ENCODE results near the gene TMEM59L.
A peak's percentile ranks its signal among the peaks of the same experiment; 100 is the strongest.

The TMEM59L gene

DNA sequence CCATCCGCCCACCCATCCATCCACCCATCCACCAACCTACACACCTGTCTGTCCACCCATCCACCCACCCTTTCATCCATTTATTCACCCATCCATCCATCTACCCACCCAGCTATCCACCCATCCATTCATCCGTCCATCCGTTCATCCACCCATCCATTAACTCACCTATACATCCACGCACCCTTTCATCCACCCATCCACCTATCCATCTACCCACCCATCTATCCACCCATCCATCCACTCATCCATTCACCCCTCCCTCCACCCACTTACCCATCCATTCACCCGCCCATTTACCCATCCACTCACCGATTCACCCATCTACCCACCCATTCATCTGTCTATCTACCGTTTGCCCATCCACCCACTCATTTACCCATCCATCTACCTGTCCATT, 41.8 kb downstream of the TMEM59L start (continued):
- TF ChIP-seq, protein P1, sequence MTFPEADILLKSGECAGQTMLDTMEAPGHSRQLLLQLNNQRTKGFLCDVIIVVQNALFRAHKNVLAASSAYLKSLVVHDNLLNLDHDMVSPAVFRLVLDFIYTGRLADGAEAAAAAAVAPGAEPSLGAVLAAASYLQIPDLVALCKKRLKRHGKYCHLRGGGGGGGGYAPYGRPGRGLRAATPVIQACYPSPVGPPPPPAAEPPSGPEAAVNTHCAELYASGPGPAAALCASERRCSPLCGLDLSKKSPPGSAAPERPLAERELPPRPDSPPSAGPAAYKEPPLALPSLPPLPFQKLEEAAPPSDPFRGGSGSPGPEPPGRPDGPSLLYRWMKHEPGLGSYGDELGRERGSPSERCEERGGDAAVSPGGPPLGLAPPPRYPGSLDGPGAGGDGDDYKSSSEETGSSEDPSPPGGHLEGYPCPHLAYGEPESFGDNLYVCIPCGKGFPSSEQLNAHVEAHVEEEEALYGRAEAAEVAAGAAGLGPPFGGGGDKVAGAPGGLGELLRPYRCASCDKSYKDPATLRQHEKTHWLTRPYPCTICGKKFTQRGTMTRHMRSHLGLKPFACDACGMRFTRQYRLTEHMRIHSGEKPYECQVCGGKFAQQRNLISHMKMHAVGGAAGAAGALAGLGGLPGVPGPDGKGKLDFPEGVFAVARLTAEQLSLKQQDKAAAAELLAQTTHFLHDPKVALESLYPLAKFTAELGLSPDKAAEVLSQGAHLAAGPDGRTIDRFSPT (tag by site-specific recombination; IDR thresholded peaks at IDR 0.05), result peak; percentile 50; the same call in 1 of the 2 replicates
- TF ChIP-seq ZNF311 (tag by site-specific recombination; IDR thresholded peaks at IDR 0.05; ENCODE audit: borderline replicate concordance), result 0 out of 2 replicates have a peak, but pooled peaks have one; percentile 10
- TF ChIP-seq, protein P2, sequence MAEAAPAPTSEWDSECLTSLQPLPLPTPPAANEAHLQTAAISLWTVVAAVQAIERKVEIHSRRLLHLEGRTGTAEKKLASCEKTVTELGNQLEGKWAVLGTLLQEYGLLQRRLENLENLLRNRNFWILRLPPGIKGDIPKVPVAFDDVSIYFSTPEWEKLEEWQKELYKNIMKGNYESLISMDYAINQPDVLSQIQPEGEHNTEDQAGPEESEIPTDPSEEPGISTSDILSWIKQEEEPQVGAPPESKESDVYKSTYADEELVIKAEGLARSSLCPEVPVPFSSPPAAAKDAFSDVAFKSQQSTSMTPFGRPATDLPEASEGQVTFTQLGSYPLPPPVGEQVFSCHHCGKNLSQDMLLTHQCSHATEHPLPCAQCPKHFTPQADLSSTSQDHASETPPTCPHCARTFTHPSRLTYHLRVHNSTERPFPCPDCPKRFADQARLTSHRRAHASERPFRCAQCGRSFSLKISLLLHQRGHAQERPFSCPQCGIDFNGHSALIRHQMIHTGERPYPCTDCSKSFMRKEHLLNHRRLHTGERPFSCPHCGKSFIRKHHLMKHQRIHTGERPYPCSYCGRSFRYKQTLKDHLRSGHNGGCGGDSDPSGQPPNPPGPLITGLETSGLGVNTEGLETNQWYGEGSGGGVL (tag by site-specific recombination; IDR thresholded peaks at IDR 0.05), result no peak
- TF ChIP-seq ZNF37A (tag by site-specific recombination; IDR thresholded peaks at IDR 0.05), result no peak
- TF ChIP-seq ZNF302 (tag by site-specific recombination; IDR thresholded peaks at IDR 0.05; ENCODE audit: low read depth), result no peak
- no peak for TF ChIP-seq REPIN1 (tag by site-specific recombination; IDR thresholded peaks at IDR 0.05; ENCODE audit: low read depth)
- TF ChIP-seq, protein P3, sequence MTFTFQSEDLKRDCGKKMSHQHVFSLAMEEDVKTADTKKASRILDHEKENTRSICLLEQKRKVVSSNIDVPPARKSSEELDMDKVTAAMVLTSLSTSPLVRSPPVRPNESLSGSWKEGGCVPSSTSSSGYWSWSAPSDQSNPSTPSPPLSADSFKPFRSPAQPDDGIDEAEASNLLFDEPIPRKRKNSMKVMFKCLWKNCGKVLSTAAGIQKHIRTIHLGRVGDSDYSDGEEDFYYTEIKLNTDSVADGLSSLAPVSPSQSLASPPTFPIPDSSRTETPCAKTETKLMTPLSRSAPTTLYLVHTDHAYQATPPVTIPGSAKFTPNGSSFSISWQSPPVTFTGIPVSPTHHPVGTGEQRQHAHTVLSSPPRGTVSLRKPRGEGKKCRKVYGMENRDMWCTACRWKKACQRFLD (tag by site-specific recombination; IDR thresholded peaks at IDR 0.05), result no peak
- TF ChIP-seq ZNF658 (tag by site-specific recombination; IDR thresholded peaks at IDR 0.05), result no peak
- TF ChIP-seq, protein P4, sequence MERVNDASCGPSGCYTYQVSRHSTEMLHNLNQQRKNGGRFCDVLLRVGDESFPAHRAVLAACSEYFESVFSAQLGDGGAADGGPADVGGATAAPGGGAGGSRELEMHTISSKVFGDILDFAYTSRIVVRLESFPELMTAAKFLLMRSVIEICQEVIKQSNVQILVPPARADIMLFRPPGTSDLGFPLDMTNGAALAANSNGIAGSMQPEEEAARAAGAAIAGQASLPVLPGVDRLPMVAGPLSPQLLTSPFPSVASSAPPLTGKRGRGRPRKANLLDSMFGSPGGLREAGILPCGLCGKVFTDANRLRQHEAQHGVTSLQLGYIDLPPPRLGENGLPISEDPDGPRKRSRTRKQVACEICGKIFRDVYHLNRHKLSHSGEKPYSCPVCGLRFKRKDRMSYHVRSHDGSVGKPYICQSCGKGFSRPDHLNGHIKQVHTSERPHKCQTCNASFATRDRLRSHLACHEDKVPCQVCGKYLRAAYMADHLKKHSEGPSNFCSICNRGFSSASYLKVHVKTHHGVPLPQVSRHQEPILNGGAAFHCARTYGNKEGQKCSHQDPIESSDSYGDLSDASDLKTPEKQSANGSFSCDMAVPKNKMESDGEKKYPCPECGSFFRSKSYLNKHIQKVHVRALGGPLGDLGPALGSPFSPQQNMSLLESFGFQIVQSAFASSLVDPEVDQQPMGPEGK (tag by site-specific recombination; IDR thresholded peaks at IDR 0.05), result peak; percentile 8; the same call in 1 of the 2 replicates
- TF ChIP-seq ZNF366 (tag by site-specific recombination; conservative IDR thresholded peaks at IDR 0.05), result peak; percentile 97
- TF ChIP-seq ZFP3 (tag by site-specific recombination; IDR thresholded peaks at IDR 0.05; ENCODE audit: low read depth), result no peak
- no peak for TF ChIP-seq ZNF114 (tag by site-specific recombination; IDR thresholded peaks at IDR 0.05)
- 0 out of 2 replicates have a peak, but pooled peaks have one; percentile 40 for TF ChIP-seq ZNF785 (tag by site-specific recombination; IDR thresholded peaks at IDR 0.05)
- no peak for TF ChIP-seq ZNF426 (tag by site-specific recombination; IDR thresholded peaks at IDR 0.05)
- TF ChIP-seq, protein P5, sequence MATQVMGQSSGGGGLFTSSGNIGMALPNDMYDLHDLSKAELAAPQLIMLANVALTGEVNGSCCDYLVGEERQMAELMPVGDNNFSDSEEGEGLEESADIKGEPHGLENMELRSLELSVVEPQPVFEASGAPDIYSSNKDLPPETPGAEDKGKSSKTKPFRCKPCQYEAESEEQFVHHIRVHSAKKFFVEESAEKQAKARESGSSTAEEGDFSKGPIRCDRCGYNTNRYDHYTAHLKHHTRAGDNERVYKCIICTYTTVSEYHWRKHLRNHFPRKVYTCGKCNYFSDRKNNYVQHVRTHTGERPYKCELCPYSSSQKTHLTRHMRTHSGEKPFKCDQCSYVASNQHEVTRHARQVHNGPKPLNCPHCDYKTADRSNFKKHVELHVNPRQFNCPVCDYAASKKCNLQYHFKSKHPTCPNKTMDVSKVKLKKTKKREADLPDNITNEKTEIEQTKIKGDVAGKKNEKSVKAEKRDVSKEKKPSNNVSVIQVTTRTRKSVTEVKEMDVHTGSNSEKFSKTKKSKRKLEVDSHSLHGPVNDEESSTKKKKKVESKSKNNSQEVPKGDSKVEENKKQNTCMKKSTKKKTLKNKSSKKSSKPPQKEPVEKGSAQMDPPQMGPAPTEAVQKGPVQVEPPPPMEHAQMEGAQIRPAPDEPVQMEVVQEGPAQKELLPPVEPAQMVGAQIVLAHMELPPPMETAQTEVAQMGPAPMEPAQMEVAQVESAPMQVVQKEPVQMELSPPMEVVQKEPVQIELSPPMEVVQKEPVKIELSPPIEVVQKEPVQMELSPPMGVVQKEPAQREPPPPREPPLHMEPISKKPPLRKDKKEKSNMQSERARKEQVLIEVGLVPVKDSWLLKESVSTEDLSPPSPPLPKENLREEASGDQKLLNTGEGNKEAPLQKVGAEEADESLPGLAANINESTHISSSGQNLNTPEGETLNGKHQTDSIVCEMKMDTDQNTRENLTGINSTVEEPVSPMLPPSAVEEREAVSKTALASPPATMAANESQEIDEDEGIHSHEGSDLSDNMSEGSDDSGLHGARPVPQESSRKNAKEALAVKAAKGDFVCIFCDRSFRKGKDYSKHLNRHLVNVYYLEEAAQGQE (tag by site-specific recombination; IDR thresholded peaks at IDR 0.05), result no peak
- no peak for TF ChIP-seq OVOL3 (tag by site-specific recombination; IDR thresholded peaks at IDR 0.05)
- no peak for TF ChIP-seq ZSCAN16 (tag by site-specific recombination; IDR thresholded peaks at IDR 0.05)
- TF ChIP-seq ZNF626 (tag by site-specific recombination; IDR thresholded peaks at IDR 0.05), result no peak
- no peak for TF ChIP-seq ZNF19 (tag by site-specific recombination; IDR thresholded peaks at IDR 0.05; ENCODE audit: low read depth)
- TF ChIP-seq KLF8 (tag by site-specific recombination; IDR thresholded peaks at IDR 0.05), result no peak
- TF ChIP-seq SCRT2 (tag by site-specific recombination; IDR thresholded peaks at IDR 0.05), result no peak
- peak; percentile 71 for TF ChIP-seq ZBTB7A (tag by site-specific recombination; IDR thresholded peaks at IDR 0.05; ENCODE audit: low read depth)
- TF ChIP-seq, protein P6, sequence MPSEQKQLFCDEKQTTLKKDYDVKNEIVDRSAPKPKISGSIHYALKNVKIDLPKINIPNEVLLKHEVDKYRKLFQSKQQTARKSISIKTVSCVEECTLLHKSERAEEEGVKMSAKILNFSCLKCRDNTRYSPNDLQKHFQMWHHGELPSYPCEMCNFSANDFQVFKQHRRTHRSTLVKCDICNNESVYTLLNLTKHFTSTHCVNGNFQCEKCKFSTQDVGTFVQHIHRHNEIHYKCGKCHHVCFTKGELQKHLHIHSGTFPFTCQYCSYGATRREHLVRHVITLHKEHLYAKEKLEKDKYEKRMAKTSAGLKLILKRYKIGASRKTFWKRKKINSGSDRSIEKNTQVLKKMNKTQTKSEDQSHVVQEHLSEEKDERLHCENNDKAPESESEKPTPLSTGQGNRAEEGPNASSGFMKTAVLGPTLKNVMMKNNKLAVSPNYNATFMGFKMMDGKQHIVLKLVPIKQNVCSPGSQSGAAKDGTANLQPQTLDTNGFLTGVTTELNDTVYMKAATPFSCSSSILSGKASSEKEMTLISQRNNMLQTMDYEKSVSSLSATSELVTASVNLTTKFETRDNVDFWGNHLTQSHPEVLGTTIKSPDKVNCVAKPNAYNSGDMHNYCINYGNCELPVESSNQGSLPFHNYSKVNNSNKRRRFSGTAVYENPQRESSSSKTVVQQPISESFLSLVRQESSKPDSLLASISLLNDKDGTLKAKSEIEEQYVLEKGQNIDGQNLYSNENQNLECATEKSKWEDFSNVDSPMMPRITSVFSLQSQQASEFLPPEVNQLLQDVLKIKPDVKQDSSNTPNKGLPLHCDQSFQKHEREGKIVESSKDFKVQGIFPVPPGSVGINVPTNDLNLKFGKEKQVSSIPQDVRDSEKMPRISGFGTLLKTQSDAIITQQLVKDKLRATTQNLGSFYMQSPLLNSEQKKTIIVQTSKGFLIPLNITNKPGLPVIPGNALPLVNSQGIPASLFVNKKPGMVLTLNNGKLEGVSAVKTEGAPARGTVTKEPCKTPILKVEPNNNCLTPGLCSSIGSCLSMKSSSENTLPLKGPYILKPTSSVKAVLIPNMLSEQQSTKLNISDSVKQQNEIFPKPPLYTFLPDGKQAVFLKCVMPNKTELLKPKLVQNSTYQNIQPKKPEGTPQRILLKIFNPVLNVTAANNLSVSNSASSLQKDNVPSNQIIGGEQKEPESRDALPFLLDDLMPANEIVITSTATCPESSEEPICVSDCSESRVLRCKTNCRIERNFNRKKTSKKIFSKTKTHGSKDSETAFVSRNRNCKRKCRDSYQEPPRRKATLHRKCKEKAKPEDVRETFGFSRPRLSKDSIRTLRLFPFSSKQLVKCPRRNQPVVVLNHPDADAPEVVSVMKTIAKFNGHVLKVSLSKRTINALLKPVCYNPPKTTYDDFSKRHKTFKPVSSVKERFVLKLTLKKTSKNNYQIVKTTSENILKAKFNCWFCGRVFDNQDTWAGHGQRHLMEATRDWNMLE (tag by site-specific recombination; conservative IDR thresholded peaks at IDR 0.05; ENCODE audit: low read depth), result no peak
- TF ChIP-seq ZNF670 (tag by site-specific recombination; IDR thresholded peaks at IDR 0.05; ENCODE audit: low read depth), result no peak
- TF ChIP-seq ZNF791 (tag by site-specific recombination; IDR thresholded peaks at IDR 0.05), result no peak
